ENCODE results near the gene EFNA5. TPM values are rescaled to one million over a fixed set of nuclear protein-coding genes. Genes with fewer than 3 reads are reported as not detected.

The EFNA5 gene
- total and polyA plus RNA-seq, 10 of the 15 experiments (the other 5 are each of a cell fraction or from before 2014, with no cell fraction given), result 0.19 to 12.6 (median 3.9) TPM

DNA sequence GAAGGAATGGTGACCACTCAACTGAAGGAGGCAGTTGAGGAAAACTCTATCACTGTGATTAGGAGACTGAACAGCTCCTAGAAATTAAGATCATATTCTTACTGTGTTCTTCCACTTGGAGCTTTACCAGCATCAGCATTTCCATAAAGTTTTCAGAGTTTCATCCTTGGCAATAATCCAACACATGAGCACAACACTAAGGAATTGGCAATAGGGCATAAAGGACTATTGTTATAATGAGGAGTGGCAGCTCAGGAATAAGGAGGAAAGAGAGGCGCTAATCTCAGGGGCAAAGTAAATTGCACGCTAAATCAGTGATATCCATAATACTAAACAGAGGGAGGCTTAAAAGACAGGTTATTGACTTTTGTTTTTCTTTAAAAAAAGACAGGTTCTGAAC lies 338.9 kb downstream of the EFNA5 start:
- Histone ChIP-seq H3K79me2 (ENCODE audit: control insufficient read depth, insufficient read depth, low read length) (no peaks in the 10 kb centered on the region), H3K9ac (ENCODE audit: control insufficient read depth, insufficient read depth, low read length) (no peak overlapping the region), H3K4me2 (ENCODE audit: control insufficient read depth, insufficient read depth) (no peak overlapping the region), H3K4me3 (no peak overlapping the region), H3K9me3 (replicated peaks; ENCODE audit: control insufficient read depth, insufficient read depth, low read length) (no peaks in the 10 kb centered on the region; the same call in 2 of the 3 replicates), H3K27me3 (replicated peaks in 1 of 2; ENCODE audit: control insufficient read depth in 2 of 2, insufficient read depth in 2 of 2, low read length in 1 of 2) (no peaks in the 10 kb centered on the region), H2AFZ (ENCODE audit: control insufficient read depth, low read depth, low read length) (no peak overlapping the region), H4K20me1 (ENCODE audit: control insufficient read depth, insufficient read depth) (no peaks in the 10 kb centered on the region), H3K36me3 (ENCODE audit: control insufficient read depth in 2 of 2, insufficient read depth in 2 of 2, low read length in 1 of 2) (no peaks in the 10 kb centered on the region), H3K4me1 (ENCODE audit: control insufficient read depth, insufficient read depth, low read length) (no peaks in the 10 kb centered on the region), H3K27ac (ENCODE audit: control insufficient read depth, insufficient read depth) (no peak overlapping the region)
- ChIA-PET RAD21 (ENCODE audit: unreplicated experiment) (no interaction called here), POLR2A (no interaction called here), CTCF (no interaction called here), SMC1A (ENCODE audit: uncharacterized antibody, unreplicated experiment) (interaction anchor here (0.8 to 4.1 kb wide), 4 partner anchors 8 to 38 kb away, joined by 3 to 11 read pairs (median 4); no protein-coding TSS in a partner anchor)
- no peak for TF ChIP-seq POLR2AphosphoS2 (IDR thresholded peaks at IDR 0.05; ENCODE audit: low read depth, low read length)
- no peak for TF ChIP-seq CHD2 (IDR thresholded peaks at IDR 0.05; ENCODE audit: borderline replicate concordance, low read depth, low read length)
- TF ChIP-seq SREBF1 (IDR thresholded peaks at IDR 0.05; ENCODE audit: low read length), result no peak
- TF ChIP-seq IKZF1 (conservative IDR thresholded peaks at IDR 0.05), result no peak
- no peak for TF ChIP-seq KLF5 (IDR thresholded peaks at IDR 0.05; ENCODE audit: partially characterized antibody)
- TF ChIP-seq, protein P1, sequence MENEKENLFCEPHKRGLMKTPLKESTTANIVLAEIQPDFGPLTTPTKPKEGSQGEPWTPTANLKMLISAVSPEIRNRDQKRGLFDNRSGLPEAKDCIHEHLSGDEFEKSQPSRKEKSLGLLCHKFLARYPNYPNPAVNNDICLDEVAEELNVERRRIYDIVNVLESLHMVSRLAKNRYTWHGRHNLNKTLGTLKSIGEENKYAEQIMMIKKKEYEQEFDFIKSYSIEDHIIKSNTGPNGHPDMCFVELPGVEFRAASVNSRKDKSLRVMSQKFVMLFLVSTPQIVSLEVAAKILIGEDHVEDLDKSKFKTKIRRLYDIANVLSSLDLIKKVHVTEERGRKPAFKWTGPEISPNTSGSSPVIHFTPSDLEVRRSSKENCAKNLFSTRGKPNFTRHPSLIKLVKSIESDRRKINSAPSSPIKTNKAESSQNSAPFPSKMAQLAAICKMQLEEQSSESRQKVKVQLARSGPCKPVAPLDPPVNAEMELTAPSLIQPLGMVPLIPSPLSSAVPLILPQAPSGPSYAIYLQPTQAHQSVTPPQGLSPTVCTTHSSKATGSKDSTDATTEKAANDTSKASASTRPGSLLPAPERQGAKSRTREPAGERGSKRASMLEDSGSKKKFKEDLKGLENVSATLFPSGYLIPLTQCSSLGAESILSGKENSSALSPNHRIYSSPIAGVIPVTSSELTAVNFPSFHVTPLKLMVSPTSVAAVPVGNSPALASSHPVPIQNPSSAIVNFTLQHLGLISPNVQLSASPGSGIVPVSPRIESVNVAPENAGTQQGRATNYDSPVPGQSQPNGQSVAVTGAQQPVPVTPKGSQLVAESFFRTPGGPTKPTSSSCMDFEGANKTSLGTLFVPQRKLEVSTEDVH (IDR thresholded peaks at IDR 0.05; ENCODE audit: low read depth, partially characterized antibody), result no peak
- TF ChIP-seq, protein P2, sequence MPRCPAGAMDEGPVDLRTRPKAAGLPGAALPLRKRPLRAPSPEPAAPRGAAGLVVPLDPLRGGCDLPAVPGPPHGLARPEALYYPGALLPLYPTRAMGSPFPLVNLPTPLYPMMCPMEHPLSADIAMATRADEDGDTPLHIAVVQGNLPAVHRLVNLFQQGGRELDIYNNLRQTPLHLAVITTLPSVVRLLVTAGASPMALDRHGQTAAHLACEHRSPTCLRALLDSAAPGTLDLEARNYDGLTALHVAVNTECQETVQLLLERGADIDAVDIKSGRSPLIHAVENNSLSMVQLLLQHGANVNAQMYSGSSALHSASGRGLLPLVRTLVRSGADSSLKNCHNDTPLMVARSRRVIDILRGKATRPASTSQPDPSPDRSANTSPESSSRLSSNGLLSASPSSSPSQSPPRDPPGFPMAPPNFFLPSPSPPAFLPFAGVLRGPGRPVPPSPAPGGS (IDR thresholded peaks at IDR 0.05; ENCODE audit: borderline replicate concordance, insufficient read depth, low read depth, low read length, poor library complexity, severe bottlenecking), result no peak
- no peak for TF ChIP-seq TCF12 (IDR thresholded peaks at IDR 0.05; ENCODE audit: low read depth, low read length)
- TF ChIP-seq, protein P3, sequence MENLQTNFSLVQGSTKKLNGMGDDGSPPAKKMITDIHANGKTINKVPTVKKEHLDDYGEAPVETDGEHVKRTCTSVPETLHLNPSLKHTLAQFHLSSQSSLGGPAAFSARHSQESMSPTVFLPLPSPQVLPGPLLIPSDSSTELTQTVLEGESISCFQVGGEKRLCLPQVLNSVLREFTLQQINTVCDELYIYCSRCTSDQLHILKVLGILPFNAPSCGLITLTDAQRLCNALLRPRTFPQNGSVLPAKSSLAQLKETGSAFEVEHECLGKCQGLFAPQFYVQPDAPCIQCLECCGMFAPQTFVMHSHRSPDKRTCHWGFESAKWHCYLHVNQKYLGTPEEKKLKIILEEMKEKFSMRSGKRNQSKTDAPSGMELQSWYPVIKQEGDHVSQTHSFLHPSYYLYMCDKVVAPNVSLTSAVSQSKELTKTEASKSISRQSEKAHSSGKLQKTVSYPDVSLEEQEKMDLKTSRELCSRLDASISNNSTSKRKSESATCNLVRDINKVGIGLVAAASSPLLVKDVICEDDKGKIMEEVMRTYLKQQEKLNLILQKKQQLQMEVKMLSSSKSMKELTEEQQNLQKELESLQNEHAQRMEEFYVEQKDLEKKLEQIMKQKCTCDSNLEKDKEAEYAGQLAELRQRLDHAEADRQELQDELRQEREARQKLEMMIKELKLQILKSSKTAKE (IDR thresholded peaks at IDR 0.05; ENCODE audit: low read depth, poor library complexity, severe bottlenecking), result no peak
- TF ChIP-seq MYC (IDR thresholded peaks at IDR 0.05; ENCODE audit: insufficient read depth, insufficient read length, insufficient replicate concordance, low read length, severe bottlenecking), result no peak
- no peak for TF ChIP-seq RAD21 (IDR thresholded peaks at IDR 0.05; ENCODE audit: insufficient read depth, low read depth, low read length)
- in situ Hi-C loops (cut with MboI) (no loop called here), intact Hi-C loops (cut with micrococcal nuclease; ENCODE audit: unreplicated experiment) (no loop called here)
- DNase-seq (ENCODE audit: low read depth, low spot score), result no peak
- 69% methylated on average over 2 of the region's 2 CpGs for WGBS (ENCODE audit: insufficient coverage, insufficient replicate concordance, low lambda C conversion rate, missing lambda C conversion rate)
- no peak for ATAC-seq
- BruUV-seq (replicated peaks), result no TSS peak
- FAIRE-seq, result no peak
